Measurements from ENCODE around the gene PARVB.

PARVB gene

DNA sequence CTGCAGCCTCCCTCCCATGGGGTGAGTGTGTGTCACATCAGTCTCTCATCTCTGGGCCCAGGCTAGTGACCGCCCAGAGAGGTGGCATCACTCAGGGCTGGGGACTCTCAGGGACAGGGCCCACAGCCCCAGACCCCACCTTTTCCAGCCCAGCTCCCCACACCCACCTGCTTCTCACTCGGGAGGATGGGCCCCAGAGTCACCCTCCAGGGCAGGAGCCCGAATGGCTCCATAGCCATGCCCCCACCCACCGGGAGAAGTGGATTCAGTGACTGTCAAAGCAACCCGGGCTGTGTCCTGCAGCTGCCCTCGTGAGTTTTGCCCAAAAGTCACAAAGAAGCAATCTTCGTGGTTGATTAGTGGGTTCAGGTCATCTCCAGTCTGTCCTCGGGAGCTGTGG, 182.6 kb downstream of the PARVB start:
- DNase-seq: no peak

DNA sequence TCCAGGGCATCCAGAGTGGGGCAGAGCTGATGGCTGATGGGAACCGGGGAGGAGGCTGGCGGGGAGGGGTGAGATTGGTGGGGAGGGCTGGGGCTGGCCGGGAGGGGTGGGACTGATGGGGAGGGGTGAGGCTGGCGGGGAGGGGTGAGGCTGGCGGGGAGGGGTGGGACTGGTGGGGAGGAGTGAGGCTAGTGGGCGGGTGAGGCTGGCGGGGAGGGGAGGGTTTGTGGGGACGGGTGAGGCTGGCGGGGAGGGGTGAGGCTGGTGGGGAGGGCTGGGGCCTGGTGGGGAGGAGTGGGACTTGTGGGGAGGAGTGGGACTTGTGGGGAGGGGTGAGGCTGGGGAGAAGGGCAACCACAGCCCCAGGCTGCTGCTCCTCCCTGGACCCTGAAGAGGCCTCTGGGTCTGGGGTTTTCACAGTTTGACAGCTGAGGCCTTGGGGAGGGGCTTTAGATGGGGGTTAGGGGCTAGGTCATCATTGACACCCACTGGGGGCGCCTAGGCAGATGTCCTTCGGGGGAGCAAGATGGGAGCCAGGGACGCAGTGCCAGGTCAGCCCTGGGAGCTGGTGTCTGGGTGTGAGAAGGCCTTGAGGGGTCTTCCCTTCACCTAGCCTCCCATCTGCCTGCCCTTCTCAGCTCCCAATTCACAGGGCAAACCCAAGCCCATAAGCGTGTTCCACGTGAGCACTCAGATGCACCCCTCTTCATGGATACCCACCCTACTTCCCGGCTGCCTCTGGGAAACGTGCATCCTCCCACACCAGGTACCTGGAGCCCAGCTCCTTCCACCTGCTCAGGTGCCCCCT, 183.3 kb downstream of the PARVB start:
- DNase-seq: no peak

DNA sequence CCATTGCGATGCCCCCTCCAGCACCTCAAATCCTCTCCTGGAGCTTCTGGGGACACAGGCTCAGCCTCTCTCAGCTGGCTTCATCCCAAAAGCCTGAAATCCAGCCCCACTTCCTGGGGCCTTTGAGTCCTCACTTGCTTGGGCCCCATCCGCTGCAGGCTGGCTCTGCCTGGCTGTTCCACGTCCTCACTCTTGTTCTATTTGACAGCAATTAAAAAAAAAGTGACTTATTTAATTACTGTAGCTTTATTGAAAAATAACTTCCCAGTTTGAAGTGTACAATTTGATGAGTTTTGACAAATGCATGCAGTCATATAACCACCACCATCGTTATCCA, 183.8 kb downstream of the PARVB start:
- DNase-seq: no peak

DNA sequence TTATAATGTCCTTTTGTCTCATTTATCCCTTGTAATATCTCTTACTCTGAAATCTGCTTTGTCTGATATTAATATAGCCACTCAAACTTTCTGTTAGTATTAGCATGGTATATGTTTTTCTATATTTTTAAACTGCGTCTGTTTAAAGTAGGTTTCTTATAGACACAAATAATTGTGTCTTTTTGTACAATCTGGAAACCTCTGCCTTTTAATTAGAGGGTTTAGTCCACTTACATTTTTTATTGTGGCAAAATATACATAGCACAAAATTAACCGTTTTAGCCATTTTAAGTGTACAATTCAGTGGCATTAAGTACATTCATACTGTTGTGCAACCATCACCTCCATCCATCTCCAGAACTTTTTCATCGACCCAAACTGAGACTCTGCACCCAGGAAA, 185.2 kb downstream of the PARVB start:
- DNase-seq: no peak

DNA sequence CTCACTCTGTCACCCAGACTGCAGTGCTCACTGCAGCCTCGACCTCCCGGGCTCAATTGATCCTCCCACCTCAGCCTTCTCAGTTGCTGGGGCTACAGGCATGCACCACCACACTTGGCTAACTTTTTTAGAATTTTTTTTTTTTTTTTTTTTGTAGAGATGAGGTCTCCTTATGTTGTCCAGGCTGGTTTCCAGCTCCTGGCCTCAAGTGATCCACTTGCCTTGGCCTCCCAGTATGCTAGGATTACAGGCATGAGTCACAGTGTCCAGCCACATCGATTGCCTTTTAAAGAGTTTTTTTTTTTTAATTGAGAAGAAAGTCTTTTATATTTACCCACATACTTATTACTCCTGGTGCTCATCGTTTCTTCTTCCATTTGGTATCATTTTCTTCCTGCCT, 186.6 kb downstream of the PARVB start:
- no peak for DNase-seq

DNA sequence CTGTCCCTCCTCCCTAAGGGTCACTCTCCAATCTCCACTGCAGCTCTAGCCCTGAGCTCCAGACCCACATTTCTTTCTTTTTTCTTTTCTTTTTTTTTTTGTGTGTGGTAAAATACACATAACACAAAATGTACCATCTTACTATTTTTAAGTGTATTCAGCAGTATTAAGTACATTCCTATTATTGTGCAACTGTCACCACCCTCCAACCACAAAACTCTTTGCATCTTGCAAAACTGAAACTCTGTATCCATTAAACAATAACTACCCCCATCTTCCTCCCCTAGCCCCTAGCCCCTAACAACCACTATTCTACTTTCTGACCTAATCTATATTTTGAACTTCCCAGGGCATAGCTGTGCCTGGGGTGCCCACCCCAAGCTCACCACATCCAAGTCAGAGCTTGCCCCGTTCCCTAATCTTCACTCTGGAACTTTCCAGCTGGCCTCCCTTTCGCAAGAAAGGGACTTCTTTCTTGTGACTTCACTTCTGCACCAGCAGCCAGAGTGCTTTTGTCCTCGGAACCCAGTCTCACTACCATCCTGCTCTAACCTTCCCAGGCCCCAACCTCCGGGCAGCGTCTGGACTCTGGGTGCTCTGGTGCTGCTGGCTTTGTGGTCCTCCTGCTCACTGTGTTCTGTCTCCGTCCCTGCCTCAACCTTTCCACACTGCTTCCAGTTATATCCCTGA, 187.3 kb downstream of the PARVB start:
- DNase-seq: no peak

DNA sequence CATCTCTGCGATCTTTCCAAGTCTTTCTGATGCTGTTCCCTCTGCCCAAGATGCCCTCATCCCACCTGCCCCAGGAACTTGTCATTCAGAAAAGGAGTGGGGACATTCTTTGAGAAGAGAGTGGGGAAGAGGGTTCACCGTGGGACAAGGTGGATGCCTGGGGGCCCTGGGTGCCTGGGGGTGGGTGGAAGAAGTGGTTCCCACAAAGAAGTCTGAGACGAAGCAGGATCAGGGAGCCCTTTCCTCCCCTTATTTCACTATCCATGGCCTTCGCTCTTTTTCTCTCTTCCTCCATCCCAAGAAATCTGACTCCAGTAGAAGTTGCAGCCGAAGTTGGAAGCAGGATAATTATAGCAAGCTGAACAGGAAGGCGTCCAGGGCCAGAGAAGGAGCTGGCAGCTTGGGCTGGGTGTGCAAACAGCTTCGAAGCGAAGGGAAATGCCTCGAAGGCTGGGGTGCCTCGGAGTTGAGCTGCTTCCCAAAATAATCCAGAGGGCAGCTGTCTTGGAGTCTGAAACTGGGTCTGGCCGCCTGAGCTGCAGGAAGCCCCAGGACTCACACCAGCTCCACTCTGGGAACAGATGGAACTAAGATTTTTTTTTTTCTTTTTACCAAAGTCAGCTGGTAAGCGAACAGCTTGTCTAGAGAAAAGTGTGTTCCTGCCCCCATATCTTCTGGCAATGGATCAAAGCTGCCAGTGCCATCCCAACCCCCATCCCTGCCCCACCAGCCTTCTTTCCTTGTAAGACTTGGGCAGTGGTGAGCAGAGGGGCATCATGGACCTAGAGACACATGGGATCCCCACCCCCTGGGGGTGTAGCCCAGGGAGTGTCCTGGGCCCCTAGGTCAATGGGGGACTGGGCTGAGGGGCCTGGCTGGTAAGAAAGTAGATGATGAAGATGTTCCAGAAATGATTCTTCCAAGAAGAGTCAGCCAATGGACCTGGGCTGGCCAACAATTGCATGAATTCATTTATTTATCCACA, 188.1 kb downstream of the PARVB start:
- DNase-seq: peak; percentile 35

DNA sequence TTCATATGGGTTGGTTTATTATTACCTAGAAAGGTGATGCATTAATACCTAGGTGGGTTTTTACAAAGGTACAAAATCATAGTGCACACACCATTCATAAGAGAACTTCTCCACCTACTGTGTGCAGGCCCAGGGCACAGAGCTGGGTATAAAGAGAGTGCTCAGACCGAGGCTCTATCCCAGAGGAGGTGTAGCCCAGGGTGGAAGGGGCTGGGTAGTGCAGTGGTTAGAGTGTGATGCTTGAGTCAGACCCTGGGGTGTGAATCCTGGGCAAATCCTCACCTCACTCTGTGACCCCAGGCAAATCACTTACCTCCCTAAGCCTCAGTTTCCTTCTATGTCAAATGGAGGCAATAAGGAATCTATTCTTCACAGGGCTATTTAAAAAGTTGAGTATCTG, 188.8 kb downstream of the PARVB start:
- no peak for DNase-seq

DNA sequence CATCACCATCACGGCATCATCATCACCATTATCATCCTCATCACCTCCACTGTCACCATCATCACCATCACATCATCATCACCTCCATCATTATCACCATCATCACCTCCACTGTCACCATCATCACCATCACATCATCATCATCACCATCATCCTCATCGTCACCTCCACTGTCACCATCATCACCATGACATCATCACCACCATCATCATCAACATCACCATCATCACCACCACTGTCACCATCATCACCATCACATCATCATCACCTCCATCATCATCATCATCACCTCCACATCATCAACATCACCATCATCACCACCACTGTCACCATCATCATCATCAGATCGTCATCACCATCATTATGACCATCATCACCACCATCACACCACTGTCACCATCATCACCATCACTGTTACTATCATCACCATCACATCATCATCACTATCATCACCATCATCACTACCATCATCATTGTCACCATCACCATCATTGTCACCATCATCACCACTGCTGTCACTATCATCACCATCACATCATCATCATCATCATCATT, 189.5 kb downstream of the PARVB start:
- no peak for DNase-seq

DNA sequence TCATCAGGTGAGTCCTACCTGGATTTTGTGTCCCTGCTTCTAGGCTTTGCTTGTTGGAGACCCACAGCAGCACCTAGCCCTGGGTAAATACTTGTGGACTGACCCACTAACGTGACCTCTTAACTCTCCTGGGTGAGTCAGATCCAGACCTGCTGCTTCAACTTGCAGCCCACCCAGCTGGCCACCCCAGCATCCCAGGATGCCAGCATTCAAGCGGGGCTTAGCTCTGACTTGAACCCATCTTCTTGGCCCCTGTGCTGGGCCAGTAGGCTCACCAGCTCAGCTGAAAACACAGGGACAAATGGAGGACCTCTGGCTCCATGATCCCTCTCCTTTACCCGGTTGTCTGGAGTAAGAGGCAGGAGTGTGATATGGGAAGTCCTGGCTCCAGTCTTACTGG, 190.1 kb downstream of the PARVB start:
- DNase-seq: no peak

DNA sequence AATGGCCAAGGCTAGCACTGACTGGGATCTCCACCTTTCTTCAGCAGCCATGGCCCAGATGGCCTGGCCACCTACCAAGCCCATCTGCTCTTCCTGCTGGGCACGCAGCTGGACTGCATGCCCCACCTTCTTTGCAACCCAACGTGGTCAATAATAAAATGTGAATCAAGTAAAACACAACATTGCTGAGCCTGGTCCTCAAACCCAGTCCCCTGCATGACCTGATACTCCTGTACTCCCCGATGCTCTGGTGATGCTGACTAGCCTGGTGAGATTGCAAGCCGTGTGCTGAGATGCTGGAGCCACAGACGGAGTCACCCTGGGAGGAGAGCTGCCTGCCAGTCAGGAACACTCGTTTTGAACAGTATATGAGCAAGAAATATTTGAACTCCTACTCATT, 190.7 kb downstream of the PARVB start:
- DNase-seq: no peak

DNA sequence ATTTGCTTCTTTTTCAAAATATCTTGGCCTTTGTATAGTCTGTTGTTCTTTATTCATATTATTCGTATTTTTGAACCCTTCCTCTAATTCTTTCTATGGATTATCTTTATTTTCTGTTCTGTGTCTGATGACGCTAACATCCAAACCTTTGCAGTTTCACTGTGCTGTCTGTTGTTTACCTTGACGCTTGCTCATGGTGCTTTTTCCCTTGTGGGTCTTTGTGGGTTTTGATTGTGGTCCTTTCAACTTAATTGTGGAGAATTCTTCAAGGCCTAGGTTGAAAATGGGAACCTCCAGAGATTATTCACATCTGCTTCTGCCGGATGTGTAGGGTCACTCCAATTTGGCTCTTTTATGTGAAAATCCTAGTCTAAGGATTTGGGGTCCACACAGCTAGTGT, 191.2 kb downstream of the PARVB start:
- DNase-seq: no peak

DNA sequence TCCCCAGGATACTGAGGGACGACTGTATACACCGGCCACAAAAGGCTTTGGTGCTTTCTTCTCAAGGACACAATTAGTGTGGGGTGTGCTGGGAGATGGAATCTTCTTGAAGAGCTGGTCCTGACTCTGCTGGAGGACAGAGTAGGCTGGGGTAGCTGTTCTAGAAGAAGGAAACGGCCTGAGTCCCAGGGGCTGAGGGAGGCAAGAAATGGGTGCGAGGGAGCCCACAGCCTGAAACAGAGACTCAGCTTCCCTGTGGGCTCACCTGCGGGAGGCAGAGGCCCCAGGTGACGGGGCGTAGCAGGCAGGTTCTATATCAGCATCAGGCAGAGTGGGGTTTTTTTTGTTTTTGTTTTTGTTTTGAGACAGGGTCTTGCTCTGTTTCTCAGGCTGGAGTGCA, 193.2 kb downstream of the PARVB start:
- no peak for DNase-seq

DNA sequence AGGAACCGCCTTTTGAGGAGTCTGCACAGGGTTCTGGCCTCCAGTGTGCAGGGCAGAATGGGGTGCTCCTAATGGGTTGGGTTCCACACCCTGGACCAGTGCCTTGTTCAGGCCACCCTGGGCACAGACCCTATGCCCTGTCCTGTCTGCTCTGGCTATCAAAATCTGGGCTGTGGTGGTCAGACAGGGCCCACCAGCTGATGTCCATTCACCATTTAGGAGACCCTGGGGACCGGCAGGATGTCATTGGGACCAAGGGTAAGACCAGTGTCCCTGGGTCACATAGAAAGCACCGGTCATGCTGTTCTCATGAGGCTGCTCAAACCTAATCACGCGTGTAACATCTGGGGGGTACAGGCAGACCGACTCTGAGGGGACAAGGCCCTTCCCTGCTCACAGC, 194.0 kb downstream of the PARVB start:
- no peak for DNase-seq

DNA sequence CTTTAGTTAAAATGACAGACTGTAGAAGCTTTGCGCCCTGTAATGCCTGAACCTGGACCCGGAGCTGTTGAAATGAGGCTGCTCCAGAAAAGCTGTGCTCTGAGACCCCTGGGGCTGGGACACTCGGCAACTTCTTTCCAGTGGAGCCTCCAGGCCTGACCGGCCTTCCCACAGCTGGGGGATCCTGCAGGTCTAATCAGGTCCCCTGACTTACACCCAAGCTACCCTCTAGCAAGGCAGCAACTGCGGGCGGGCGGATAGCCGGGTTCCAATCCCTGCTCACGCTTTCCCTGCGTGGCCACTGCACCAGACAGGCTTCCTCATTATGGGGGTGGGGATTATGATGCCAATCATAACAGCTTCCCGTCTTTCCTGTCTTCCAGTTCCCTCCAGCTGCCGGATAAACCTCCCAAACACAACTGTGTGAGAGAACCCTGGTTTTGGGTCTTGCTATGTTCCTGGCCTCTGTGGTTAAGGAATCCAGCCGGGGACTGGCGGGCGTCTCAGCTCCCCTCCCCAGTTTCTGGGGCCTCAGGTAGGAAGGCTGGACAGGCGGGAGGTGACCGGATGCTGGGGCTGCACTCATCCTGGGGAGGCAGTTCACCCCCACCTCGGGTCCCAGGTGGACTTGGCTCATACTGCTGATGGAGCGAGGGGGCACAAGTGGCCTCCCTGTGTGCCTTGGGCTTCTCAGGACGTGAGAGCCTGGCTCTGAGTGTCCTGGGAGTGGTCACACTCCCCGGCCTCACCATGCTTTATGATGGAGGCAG, 195.2 kb downstream of the PARVB start:
- no peak for DNase-seq

DNA sequence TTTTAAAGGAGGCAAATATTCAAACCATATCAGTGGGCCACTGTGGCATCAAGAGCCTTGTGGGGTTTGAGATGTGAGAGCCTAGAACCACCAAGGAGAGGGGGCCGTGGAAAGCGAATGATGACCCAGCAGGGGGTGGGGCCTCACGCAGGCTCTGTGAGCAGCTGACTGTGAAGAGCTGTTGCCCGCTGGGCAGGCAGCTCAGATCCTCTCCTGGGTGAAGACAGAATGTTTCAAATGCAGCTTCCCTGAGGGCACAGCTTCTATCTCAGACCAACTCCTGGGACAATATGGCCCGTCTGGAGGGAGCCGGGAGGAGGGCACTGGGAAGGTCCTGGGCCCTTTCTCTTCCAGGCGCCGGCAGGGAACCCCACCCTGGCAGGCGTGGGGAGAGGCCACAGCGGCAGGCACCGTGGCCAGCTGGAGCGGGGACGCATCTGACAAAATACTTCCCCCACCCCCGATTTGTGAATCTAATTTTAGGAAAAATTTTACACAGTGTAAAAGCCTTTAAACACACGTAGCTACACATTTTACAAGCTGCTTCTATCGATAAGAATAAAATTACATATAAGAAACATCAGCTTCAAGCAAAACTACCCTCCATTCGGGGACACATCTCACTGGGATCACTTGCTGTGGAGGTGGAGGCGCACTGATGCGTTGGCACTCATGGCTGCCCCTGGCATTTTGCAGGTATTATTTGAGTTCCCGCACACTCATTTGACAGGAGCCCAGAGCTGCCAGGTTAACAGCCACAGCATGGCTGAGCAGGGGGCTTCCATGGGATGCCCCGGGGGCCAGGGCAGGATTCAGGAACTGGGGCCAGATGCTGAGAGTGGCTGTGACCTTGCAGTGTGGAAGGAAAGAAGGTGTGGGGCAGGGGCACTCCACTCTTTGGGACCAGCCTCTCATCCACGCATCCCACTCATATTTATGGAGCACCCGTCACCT, 196.9 kb downstream of the PARVB start:
- no peak for DNase-seq

DNA sequence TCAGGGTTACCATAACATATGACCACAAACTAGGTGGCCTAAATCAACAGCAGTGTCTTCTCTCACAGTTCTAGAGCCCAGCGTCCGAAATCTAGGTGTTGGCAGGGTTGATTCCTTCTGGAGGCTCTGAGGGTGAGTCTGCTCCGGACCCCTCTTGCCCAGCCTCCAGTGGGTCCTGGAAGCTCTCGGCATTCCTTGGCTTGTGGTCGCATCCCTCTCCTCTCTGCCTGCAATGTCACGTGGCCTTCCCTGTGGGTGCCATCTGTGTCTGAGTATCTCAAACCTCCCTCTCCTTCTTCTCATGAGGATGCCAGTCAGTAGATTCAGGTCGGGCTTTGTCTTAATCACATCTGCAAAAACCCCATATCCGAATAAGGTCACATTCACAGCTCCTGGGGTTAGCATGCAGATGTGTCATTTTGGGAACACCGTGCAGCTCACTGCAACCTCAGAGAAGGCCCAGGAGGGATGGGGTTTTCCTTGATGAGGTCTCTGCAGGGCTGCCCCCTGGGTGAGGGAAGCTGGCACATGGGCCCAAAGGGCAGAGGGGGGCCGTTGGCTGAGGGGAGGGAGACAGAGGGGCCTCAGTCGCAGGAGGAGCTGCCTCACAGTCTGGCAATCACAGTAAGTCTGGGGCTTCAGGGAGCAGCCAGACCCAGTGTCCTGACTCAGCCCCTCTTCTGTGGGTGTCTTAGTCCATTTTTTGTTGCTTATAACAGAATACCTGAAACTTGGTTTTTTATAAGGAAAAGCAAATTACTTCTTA, 197.8 kb downstream of the PARVB start:
- DNase-seq: no peak

Measured in DMS 273 treated with DMSO at 0.1 percent for 48 hours (cell line).